SHP77 treated with DMSO at 0.1 percent for 48 hours (cell line): ENCODE data around the gene CCDC136.

Source experiments
- DNase-seq: peaks from one replicate; lab custom pipeline; 2025; lab: John Stamatoyannopoulos, UW

The CCDC136 gene

DNA sequence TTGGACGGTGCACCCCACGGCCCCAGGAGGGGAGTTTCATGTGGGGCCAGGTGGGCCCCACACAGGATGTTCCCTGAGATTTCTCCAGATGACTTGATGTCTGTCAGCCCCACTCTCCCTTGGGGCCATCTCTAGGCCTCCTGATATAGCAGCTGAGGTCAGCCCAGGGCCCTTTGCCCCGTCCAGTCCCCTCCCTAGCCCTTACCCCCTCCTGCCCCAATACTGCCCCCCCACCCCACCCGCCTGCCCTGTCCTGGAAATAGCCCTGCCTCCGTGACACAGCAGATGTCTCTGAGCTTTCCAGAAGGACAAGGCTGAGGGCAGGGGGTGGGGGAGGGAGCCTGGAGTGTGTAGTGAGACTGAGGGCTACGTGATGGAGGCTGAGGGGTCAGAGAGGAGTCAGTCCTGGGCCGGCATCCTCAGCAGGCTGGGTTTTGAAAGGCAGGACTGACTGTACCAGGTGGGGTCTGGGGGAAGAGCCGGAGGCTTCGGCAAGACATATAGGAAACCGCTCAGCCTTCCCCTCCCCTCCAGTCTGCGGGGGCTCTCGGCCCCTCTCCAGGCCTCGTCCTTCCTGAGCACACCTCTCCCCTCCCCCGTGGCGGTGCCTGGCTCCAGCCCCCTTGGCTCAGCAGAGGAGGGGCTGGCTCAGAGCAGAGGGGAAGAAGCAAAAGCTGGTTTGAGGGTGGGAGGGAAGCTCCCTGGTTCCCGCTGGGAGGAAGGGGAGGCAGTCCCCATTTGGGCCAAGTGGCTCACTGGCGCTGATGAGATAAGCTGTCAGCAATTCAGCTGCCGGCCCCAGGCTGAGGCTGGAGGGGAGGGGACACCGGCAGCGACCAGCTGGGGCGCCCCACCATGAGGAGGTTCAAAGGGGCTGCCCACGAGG lies 40.5 kb downstream of the CCDC136 start:
- DNase-seq: no peak

DNA sequence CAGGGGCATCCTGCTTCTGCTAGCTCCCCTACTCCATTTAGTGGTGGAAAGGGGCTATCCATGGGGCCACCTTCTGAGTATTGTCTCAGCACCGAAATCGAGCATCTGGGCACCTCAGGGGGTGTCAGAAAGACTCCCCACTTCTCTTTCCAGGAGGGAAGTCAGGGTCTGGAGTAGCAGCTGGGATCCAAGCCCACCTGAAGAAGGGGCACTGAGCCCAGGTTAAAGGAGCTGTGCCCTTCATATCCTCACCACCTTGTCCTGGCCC lies 41.0 kb downstream of the CCDC136 start:
- no peak for DNase-seq

DNA sequence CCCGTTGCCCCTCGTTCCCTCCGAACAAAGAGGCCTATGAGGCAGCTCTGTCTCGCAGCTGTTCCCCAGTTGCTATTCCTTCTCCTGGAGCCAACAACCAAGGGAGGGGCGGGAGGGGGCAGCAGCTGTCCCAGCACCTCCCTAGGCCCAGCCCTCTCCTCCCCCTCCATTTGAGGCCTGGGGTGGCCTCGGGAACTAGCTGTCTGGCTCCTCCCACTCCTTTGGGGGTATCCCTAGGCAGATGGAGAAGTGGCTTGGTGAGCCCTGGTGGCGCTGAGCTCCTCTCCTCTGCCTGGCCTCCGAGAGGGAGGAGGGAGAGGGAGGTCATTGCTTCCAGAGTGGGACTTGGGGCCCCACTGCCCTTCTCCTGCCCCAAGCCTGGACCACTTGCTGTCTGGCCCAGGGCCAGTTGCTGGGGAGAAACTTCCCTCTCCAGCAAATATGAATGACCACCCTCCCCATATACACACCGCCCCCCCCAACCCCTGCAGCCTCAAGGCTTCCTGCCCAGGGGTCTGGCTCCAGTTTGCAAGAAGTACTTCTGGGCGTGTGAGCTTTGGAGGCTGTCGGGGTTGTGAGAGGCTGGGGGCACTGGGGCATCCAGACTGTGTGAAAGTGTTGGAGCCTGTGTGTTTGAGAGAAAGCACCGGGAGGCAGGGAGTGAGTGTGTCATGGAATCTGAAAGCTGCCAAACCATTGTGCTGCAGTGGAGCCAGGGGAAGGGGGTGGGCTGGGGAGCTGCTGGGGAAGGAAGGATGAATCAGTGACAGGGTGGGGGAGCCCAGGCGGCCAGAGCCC lies 41.6 kb downstream of the CCDC136 start:
- DNase-seq: no peak

DNA sequence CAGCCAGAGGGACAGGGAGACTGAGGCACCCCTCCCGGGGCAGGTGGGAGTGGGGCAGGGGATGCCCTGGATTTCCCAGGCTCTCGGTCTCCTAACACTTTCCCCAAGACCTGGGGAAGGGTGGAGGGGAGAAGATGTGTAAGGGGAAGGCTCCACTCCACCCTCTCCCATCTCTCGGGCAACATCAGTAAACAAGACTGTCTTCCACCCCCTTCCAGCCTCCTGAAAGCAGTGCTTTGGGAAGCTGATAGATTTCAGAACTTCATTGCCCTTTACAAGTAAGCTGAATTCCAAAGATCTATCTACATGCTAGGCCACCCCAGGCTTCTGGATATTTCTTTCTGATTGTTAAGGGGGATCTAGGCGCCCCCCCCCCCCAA lies 42.2 kb downstream of the CCDC136 start:
- no peak for DNase-seq

DNA sequence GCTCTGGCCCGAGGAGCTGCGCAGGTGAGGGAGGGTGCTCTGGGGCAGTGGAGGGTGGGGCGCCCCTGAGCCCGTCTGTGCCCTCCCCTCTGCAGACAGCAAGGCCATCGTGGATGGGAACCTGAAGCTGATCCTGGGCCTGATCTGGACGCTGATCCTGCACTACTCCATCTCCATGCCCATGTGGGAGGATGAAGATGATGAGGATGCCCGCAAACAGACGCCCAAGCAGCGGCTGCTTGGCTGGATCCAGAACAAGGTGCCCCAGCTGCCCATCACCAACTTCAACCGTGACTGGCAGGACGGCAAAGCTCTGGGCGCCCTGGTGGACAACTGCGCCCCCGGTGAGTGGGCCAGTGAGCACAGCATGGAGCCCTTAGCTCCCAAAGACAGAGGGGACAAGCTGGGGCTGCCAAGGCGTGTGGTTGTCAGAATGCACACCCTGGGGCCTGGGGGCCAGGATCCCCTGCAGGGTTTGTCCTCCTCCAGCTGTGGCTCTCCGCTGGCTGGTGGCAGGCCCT lies 43.5 kb downstream of the CCDC136 start:
- no peak for DNase-seq

DNA sequence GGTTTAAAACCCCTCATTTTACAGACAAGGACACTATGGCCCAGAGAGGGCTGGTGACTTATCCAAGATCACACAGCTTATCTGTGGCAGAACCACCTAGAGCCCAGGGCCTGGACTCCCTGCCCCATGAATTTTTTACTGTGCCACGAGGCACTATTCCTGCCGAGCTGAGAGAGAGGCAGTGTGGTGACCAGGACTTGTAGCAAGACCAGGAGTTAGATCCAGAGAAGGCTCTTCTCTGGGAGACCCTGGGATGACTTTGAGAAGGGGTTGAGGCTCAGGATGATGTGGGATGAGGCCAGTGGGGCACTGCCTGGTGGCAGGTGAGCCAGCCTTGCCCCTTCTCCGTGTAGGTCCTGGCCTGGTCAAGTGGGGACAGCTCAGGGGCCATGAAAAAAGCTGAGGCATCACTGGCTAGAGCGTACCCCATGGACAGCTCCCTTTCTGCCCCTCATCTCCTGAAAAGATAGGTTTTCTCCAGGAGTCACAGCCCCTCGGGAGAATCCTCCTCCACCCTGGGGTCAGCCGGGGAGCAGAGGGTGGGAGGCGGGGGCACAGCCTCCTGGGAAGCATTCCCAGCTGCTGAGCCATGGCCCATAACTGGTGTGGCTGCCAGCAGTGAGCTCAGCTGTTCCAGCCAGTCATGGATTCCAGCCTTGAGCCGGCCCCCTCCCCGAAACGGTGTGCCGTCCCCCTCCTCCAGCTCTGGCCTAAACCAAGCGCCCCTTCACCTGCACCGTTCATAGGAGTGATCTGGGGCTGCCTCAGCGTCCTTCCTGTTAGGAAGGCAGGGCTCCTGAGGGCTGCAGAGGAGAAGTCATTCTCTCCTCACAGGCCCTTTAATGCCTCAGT lies 44.2 kb downstream of the CCDC136 start:
- no peak for DNase-seq

DNA sequence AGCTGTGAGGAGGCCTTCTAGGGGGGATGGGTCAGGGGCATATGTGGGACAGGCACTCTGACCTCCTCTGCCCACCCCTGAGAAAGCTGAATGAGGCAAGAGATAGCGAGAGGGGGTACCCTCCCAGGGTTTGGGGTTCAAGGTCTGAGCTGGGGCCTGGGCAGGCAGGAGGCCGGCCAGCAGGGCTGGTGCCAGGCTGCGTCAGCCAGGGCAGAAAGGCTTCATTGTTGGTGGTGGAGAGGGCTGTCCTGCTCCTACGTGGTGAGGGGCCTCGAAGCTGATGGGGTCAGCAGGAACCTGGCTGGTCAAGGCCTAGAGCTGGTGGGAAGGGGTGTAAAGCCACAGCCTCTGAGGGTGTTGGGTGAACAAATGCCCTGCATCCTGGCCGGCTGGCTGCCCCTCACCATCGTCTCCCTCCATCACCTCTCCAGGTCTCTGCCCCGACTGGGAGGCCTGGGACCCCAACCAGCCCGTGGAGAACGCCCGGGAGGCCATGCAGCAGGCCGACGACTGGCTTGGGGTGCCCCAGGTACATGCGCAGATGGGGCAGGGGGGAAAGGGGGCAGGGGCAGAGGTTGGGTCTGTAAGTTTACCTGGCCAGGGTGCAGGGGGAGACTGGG lies 45.1 kb downstream of the CCDC136 start:
- no peak for DNase-seq

DNA sequence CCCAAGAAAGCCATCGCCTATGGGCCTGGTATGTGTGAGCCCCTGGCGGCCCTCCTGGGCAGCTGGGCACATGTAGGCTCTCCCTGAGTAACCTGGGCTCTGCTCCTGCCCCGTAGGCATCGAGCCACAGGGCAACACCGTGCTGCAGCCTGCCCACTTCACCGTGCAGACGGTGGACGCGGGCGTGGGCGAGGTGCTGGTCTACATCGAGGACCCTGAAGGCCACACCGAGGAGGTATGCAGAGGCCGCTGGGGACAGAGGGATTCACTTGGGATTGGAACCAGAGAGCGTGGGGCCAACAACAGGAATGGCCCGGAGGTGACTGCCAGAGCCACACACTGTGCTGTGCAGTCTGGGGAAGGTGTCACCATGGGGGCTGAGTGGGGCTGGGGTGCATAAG lies 45.8 kb downstream of the CCDC136 start:
- no peak for DNase-seq

DNA sequence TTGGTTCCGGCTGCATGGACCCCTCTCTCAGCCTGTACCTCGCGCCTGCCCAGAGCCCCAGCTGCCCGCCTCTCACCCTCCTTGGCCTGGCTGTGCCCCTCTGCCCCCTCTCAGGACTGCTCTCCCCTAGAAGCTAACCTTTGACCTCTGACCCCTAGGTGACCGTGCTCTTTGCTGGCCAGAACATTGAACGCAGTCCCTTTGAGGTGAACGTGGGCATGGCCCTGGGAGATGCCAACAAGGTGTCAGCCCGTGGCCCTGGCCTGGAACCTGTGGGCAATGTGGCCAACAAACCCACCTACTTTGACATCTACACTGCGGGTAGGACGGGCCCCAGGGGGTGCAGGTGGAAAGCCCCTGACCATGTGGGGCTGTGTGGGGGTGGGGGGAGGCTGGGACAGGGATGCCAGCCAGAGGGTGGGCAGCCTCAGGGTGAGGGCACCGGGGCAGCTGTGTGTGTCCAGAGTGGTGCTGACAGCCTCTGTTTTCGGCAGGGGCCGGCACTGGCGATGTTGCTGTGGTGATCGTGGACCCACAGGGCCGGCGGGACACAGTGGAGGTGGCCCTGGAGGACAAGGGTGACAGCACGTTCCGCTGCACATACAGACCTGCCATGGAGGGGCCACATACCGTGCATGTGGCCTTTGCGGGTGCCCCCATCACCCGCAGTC lies 46.5 kb downstream of the CCDC136 start:
- no peak for DNase-seq

DNA sequence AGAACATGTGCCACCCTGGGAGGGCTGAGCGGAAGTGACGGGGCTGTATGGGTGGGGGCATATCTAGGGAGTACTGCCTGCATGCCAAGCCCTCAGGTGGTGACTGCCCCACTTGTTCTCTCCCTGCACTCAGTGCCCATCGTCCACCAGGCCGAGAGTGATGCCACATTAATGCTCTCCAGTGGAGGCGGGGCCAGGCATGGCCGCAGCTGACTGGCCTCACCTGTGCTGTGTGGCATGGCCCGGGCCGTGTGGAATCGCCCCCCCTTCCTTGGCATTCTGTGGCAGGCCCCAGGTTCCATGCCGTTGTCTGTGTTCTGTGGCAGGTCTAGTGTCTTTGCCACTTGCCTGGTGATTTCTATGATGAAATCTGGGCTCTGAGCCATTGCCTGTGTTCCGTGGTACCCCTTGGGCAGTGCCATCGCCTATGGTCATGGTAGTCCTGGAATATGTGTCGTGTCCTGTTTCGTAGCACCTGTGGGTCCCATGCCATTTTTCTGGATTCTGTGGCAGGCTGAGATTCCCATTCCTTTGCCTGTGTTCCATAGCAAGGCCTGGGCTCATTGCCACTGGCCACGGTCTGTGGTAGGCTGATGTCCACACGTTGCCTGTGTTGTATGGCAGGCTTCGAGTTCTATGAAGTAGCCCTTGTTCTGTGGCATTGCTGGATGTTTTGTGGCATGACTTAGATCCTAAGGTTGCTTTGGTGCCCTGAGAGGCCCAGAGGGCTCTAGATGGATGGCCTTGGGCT lies 47.4 kb downstream of the CCDC136 start:
- DNase-seq: no peak

DNA sequence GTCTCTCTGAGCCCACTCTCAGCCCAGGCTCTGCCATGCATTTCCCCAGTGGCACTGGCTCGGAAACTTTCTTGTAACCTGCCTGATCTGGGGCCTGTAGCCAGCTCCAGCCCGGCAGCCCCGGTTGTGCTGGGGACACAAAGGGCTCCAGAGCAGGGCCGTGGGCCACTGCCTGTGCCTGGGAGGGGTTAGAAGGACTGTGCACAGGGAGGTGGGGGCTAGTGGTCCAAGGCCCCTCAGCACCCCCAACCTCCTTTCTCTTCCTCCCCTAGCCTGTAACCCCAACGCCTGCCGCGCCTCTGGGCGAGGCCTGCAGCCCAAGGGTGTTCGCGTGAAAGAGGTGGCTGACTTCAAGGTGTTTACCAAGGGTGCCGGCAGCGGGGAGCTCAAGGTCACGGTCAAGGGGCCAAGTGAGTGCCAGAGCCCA lies 48.0 kb downstream of the CCDC136 start:
- DNase-seq: no peak

DNA sequence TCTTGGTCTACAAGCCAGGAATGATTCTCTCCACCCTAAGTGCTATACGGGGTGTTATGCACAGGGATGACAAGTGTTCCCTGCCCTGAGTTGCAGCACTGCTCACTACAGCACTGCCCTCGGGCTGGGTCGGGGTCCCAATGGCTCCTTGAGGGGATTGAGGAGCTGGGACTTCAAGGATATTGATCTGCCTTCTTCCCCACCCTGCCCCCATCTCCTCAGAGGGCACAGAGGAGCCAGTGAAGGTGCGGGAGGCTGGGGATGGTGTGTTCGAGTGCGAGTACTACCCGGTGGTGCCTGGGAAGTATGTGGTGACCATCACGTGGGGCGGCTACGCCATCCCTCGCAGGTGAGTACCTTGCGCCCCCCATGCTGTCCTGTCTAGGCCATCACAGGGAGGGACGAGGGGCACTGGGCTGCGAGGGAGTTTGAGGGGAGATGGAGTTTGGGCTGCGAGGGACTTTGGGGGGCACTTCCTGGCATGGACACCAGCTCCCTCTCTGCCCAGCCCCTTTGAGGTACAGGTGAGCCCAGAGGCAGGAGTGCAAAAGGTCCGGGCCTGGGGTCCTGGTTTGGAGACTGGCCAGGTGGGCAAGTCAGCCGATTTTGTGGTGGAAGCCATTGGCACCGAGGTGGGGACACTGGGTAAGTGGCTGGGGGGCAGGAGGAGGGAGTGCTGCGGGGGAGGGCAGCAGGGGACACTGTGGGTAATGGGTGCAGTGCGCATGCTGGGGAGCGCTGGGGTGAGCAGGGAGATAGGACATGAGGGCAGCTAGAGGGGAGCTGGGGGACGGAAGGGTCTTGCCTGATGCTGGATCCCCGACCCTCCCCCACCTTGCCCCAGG lies 48.8 kb downstream of the CCDC136 start:
- no peak for DNase-seq

DNA sequence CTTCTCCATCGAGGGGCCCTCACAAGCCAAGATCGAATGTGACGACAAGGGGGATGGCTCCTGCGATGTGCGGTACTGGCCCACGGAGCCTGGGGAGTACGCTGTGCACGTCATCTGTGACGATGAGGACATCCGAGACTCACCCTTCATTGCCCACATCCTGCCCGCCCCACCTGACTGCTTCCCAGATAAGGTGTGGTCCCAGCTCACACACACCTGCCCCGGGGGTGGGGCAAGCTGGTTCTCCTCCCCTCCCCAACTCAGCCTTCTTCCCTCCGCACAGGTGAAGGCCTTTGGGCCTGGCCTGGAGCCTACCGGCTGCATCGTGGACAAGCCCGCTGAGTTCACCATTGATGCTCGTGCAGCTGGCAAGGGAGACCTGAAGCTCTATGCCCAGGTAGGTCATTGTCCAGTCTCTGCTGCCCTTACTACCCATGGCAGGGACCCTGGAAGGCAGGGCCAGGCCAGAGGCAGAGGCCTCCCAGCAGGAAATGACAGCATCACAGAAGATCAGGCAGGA lies 49.5 kb downstream of the CCDC136 start:
- DNase-seq: no peak

DNA sequence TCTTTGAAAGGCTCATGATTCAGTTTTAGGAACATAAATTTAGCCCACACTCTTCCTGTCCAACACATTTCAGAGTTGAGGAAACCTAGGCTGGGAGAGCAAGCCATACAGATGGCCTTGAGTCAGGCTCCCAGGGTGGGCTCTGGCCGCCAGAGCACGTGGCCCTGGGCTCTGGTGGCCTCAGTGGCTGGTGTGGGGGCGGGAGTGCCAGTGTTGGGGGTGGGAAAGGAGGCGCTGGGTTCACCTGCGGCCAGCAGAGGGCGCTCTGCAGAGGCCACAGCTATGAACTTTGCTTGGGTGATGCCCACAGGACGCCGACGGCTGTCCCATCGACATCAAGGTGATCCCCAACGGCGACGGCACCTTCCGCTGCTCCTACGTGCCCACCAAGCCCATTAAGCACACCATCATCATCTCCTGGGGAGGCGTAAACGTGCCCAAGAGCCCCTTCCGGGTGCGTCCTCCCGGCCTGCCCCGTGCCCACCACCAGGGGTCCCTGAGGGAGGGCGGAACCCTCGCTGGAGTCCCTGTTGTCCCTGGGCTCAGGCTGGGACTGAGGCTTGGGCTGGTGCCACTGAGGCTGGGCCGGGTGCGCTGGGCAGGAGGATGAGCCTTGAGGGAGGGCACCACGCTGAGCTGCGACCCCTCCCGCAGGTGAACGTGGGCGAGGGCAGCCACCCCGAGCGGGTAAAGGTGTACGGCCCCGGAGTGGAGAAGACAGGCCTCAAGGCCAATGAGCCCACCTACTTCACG lies 50.3 kb downstream of the CCDC136 start:
- no peak for DNase-seq

DNA sequence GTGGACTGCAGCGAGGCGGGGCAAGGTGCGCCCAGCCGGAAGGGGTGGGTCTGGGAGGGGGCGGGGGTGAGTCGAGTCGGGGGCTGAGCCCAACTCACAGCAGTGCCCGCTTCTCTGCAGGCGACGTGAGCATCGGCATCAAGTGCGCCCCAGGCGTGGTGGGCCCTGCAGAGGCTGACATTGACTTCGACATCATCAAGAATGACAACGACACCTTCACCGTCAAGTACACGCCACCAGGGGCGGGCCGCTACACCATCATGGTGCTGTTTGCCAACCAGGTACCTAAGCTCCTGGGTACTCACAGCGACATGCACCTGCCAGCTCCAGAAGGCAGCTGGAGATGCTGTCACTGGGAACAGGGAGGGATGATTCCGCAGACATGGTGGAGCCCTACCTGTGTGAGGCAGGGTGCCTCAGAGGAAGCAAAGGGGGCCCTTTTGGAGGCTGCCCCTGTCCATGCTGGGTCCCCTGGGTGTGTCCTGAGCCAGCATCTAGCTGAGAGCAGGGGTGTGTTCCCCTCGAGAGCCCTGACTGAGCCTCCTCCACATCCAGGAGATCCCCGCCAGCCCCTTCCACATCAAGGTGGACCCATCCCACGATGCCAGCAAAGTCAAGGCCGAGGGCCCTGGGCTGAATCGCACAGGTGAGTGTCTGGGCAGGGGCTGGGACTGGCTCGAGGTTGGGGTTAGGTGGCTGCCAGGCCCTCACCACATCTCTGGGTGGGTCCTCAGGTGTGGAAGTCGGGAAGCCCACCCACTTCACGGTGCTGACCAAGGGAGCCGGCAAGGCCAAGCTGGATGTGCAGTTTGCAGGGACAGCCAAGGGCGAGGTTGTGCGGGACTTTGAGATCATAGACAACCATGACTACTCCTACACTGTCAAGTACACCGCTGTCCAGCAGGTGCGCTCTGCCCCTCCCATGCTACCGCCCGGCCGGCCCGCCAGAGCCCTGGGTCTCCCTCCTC lies 51.2 kb downstream of the CCDC136 start:
- DNase-seq: no peak

DNA sequence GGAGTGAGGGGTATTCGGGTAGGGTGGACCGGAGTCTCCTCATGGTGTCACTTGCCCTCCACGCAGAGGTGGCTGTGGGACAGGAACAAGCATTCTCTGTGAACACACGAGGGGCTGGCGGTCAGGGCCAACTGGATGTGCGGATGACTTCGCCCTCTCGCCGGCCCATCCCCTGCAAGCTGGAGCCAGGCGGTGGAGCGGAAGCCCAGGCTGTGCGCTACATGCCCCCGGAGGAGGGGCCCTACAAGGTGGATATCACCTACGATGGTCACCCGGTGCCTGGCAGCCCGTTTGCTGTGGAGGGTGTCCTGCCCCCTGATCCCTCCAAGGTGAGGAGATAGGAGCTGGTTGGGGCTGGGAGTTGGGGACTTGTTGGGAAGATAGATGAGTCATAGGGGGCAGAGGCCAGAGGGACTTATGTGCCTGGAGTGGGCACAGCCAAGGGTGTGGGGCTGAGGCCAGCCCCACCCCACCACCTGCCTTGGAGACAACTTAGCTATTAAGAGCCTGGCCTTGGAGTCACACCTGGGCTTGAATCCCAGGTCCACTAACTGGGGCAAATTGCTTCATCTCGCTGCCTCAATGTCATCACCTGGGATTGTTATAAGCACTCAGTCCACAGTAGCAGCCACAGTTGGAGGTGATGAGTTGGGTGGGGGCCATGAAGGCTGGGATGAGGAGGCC lies 52.3 kb downstream of the CCDC136 start:
- DNase-seq: no peak

DNA sequence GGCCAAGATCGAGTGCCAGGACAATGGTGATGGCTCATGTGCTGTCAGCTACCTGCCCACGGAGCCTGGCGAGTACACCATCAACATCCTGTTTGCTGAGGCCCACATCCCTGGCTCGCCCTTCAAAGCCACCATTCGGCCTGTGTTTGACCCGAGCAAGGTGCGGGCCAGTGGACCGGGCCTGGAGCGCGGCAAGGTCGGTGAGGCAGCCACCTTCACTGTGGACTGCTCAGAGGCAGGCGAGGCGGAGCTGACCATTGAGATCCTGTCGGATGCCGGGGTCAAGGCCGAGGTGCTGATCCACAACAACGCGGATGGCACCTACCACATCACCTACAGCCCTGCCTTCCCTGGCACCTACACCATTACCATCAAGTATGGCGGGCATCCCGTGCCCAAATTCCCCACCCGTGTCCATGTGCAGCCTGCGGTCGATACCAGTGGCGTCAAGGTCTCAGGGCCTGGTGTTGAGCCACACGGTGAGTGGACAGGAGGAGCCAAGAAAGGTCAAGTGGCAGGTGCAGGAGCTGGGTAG lies 53.1 kb downstream of the CCDC136 start:
- DNase-seq: no peak
